Thyroid gland (tissue), 4 donors: ENCODE measurements around the gene ERICH6.

Experiments used
- CTCF ChIP-seq, 6 experiments: fragments of 200-600 bp in 3 of 6; fragments of 450-650 bp in 3 of 6; sonication (generic) in 3 of 6; IDR thresholded peaks; one replicate each; pipeline ENCODE4 v1.5.1; 2016 to 2019; ENCODE audit warnings: antibody characterized with exemption in 6 of 6, mild to moderate bottlenecking in 2 of 6, inconsistent platforms in 1 of 6, moderate library complexity in 1 of 6
- POLR2A ChIP-seq, 2 donors: fragments of 450-650 bp; IDR thresholded peaks; one replicate each; pipeline ENCODE4 v1.6.1; 2017; ENCODE audit warnings: antibody characterized with exemption in 2 of 2, mild to moderate bottlenecking in 2 of 2, moderate library complexity in 1 of 2

- TF ChIP-seq POLR2A (IDR thresholded peaks at IDR 0.05) (no peak), CTCF (IDR thresholded peaks at IDR 0.05) (peak; percentile 57 to 91 (median 81))
Observed at GRCh38 chr3:150721285-150722130, 17.8 kb upstream of the ERICH6 start.
